BJ (cell line): ENCODE results near the gene FUCA2. TPM values are rescaled to one million over a fixed set of nuclear protein-coding genes. Genes with fewer than 3 reads are reported as not detected.

Source experiments
- CTCF ChIA-PET: fragments of 350-600 bp; formaldehyde crosslinking; extraction: SDS; loops from one replicate; lab custom pipeline; 2021; ENCODE audit warnings: antibody characterized with exemption, inconsistent platforms; lab: Yijun Ruan, JAX
- POLR2A ChIA-PET: fragments of 300-600 bp; sonication (Branson Sonifier 250); formaldehyde crosslinking; extraction: SDS; loops from one replicate; lab custom pipeline; 2021; ENCODE audit warnings: antibody characterized with exemption; lab: Charles Lee
- DNase-seq: peaks from one replicate; pipeline ENCODE4 v3.0.0-alpha.2; 2011; ENCODE audit warnings: low read depth
- H3K27me3 ChIP-seq: 2 replicates; pipeline ENCODE4 v1.6.0; 2011; ENCODE audit warnings: low read length; ENCODE audit not compliant: control insufficient read depth, insufficient read depth
- H3K36me3 ChIP-seq: 2 replicates; pipeline ENCODE4 v1.5.1; 2011; ENCODE audit warnings: low read length; ENCODE audit not compliant: control insufficient read depth, insufficient read depth
- H3K4me3 ChIP-seq: 2 replicates; pipeline ENCODE4 v1.5.1; 2011; ENCODE audit warnings: low read depth, mild to moderate bottlenecking, control low read depth, low read length
- CTCF ChIP-seq: IDR thresholded peaks from 2 replicates; pipeline ENCODE4 v1.5.1; 2011; ENCODE audit warnings: low read depth, mild to moderate bottlenecking, control low read depth, inconsistent platforms, low read length, moderate library complexity; ENCODE audit not compliant: insufficient read depth
- polyA plus RNA-seq: library from polyadenylated mRNA; depleted of rRNA; stranded (reverse); fragments of >200 nt; gene quantifications from 2 replicates; pipeline ENCODE4 v1.2.3, GENCODE V29; 2011

Gene FUCA2
- polyA plus RNA-seq, 1 experiment = 37.1 TPM

- no peak overlapping the region for H3K4me3 ChIP-seq
- no peaks in the 10 kb centered on the region for H3K27me3 ChIP-seq
- no peak for TF ChIP-seq CTCF
- CTCF ChIA-PET = no interaction called here
- H3K36me3 ChIP-seq = peaks cover 5% of the 10 kb centered on the region
- DNase-seq = no peak
- POLR2A ChIA-PET = no interaction called here
These were observed 7.2 kb downstream of the FUCA2 start for GRCh38 chr6:143504369-143504768.

- Histone ChIP-seq H3K27me3 (no peaks in the 10 kb centered on the region), H3K4me3 (no peak overlapping the region), H3K36me3 (peaks cover 7% of the 10 kb centered on the region)
- ChIA-PET CTCF (interaction anchor here (0.7 kb wide), 1 partner anchor 11 kb away, joined by 3 read pairs; no protein-coding TSS in a partner anchor), POLR2A (no interaction called here)
- DNase-seq = no peak
- no peak for TF ChIP-seq CTCF
These were observed 9.7 kb downstream of the FUCA2 start for GRCh38 chr6:143501851-143502250.

GRCh38 chr6:143498428-143498827, 13.1 kb downstream of the FUCA2 start:
- POLR2A ChIA-PET = no interaction called here
- Histone ChIP-seq H3K4me3 (no peak overlapping the region), H3K36me3 (peaks cover 2% of the 10 kb centered on the region), H3K27me3 (no peaks in the 10 kb centered on the region)
- no peak for DNase-seq
- CTCF ChIA-PET = no interaction called here
- TF ChIP-seq CTCF = no peak

GRCh38 chr6:143496974-143497373, 14.5 kb downstream of the FUCA2 start:
- Histone ChIP-seq H3K36me3 (peaks cover 2% of the 10 kb centered on the region), H3K4me3 (no peak overlapping the region), H3K27me3 (no peaks in the 10 kb centered on the region)
- ChIA-PET CTCF (no interaction called here), POLR2A (no interaction called here)
- TF ChIP-seq CTCF = no peak
- no peak for DNase-seq

GRCh38 chr6:143490775-143491174, 20.7 kb downstream of the FUCA2 start:
- H3K27me3 ChIP-seq = no peaks in the 10 kb centered on the region
- TF ChIP-seq CTCF = no peak
- no peak for DNase-seq
- ChIA-PET POLR2A (no interaction called here), CTCF (no interaction called here)
- no peaks in the 10 kb centered on the region for H3K36me3 ChIP-seq
- no peak overlapping the region for H3K4me3 ChIP-seq
